T-helper 17 cell (primary cell): ENCODE measurements around the gene LRRC8C. TPM values are rescaled to one million over a fixed set of nuclear protein-coding genes. Genes with fewer than 3 reads are reported as not detected.

Experiments used
- ATAC-seq: fragments of 150-1000 bp; cut with Tn5 transposase; 2 replicates; pipeline ENCODE4 v1.10.0; 2021; ENCODE audit warnings: mild to moderate bottlenecking, moderate library complexity
- DNase-seq, 3 donors: peaks; one replicate each; pipeline versions ENCODE4 v3.0.0 to v3.0.0-alpha.2; 2020 to 2021
- H3K9me3 ChIP-seq: one replicate; pipeline ENCODE4 v1.7.0; 2013; ENCODE audit warnings: low read length, mild to moderate bottlenecking; ENCODE audit not compliant: control insufficient read depth, poor library complexity, severe bottlenecking
- H3K27ac Mint-ChIP-seq: one replicate; pipeline ENCODE4 v1.8.0; 2022; ENCODE audit warnings: mild to moderate bottlenecking, moderate library complexity, mixed read lengths
- H3K27me3 Mint-ChIP-seq: one replicate; pipeline ENCODE4 v1.8.0; 2022; ENCODE audit warnings: mixed read lengths
- H3K36me3 Mint-ChIP-seq: one replicate; pipeline ENCODE4 v1.8.0; 2022; ENCODE audit warnings: low read depth, mixed read lengths
- H3K4me1 Mint-ChIP-seq: one replicate; pipeline ENCODE4 v1.8.0; 2022; ENCODE audit warnings: mild to moderate bottlenecking, mixed read lengths
- H3K4me3 Mint-ChIP-seq: one replicate; pipeline ENCODE4 v1.8.0; 2022; ENCODE audit warnings: mild to moderate bottlenecking, moderate library complexity, mixed read lengths
- total RNA-seq, 4 donors: library from RNA in 2 of 4; stranded (reverse) in 2 of 4; gene quantifications; one replicate each; pipeline ENCODE4 v1.2.3 and lab custom pipeline; 2022 to 2026

The LRRC8C gene
- total RNA-seq, 2 donors from 2014 or later: 46.0 to 52.4 TPM

- H3K36me3 Mint-ChIP-seq: peaks cover 3% of the 10 kb centered on the region
- no peaks in the 10 kb centered on the region for H3K27me3 Mint-ChIP-seq
- H3K27ac Mint-ChIP-seq: peak overlapping the region; percentile 99
- DNase-seq (no peak), ATAC-seq (peak; percentile 77)
- H3K4me3 Mint-ChIP-seq: peak overlapping the region; percentile 71
- no peaks in the 10 kb centered on the region for H3K9me3 ChIP-seq
- peaks cover 63% of the 10 kb centered on the region for H3K4me1 Mint-ChIP-seq
These were observed 25.0 kb downstream of the LRRC8C start for GRCh38 chr1:89657886-89658285.

GRCh38 chr1:89659322-89660081, 26.6 kb downstream of the LRRC8C start:
- no peaks in the 10 kb centered on the region for H3K9me3 ChIP-seq
- peaks cover 62% of the 10 kb centered on the region for H3K4me1 Mint-ChIP-seq
- H3K36me3 Mint-ChIP-seq: peaks cover 3% of the 10 kb centered on the region
- no peaks in the 10 kb centered on the region for H3K27me3 Mint-ChIP-seq
- peak in 1 of 3 donors; percentile 23 for DNase-seq
- peak overlapping the region; percentile 77 for H3K4me3 Mint-ChIP-seq
- peak overlapping the region; percentile 99 for H3K27ac Mint-ChIP-seq
- peak; percentile 70 for ATAC-seq

GRCh38 chr1:89660224-89661061, 27.5 kb downstream of the LRRC8C start:
- Mint-ChIP-seq H3K4me3 (peak overlapping the region; percentile 77), H3K36me3 (peaks cover 3% of the 10 kb centered on the region)
- ATAC-seq: peak; percentile 68

GRCh38 chr1:89665941-89666340, 33.0 kb downstream of the LRRC8C start:
- Mint-ChIP-seq H3K27me3 (no peaks in the 10 kb centered on the region), H3K4me1 (peaks cover 61% of the 10 kb centered on the region), H3K36me3 (peaks cover 3% of the 10 kb centered on the region), H3K4me3 (no peak overlapping the region), H3K27ac (peak overlapping the region; percentile 90)
- H3K9me3 ChIP-seq: no peaks in the 10 kb centered on the region
- DNase-seq (no peak), ATAC-seq (no peak)

More at GRCh38 chr1:89660224-89661061, 27.5 kb downstream of the LRRC8C start:
- Mint-ChIP-seq H3K27ac (peak overlapping the region; percentile 99), H3K4me1 (peaks cover 62% of the 10 kb centered on the region), H3K27me3 (no peaks in the 10 kb centered on the region)
- no peak for DNase-seq
- H3K9me3 ChIP-seq: no peaks in the 10 kb centered on the region

GRCh38 chr1:89666640-89667039, 33.7 kb downstream of the LRRC8C start:
- Mint-ChIP-seq H3K27ac (peak overlapping the region; percentile 90), H3K36me3 (peaks cover 3% of the 10 kb centered on the region), H3K27me3 (no peaks in the 10 kb centered on the region), H3K4me3 (no peak overlapping the region), H3K4me1 (peaks cover 61% of the 10 kb centered on the region)
- no peaks in the 10 kb centered on the region for H3K9me3 ChIP-seq
- DNase-seq (no peak), ATAC-seq (no peak)

GRCh38 chr1:89667691-89668090, 34.8 kb downstream of the LRRC8C start:
- peak overlapping the region; percentile 39 for H3K4me3 Mint-ChIP-seq
- ATAC-seq (no peak), DNase-seq (no peak)
- no peaks in the 10 kb centered on the region for H3K36me3 Mint-ChIP-seq
- H3K27me3 Mint-ChIP-seq: no peaks in the 10 kb centered on the region
- peaks cover 57% of the 10 kb centered on the region for H3K4me1 Mint-ChIP-seq
- H3K9me3 ChIP-seq: no peaks in the 10 kb centered on the region
- H3K27ac Mint-ChIP-seq: peak overlapping the region; percentile 90

- Mint-ChIP-seq H3K4me3 (no peak overlapping the region), H3K4me1 (peaks cover 64% of the 10 kb centered on the region), H3K27me3 (no peaks in the 10 kb centered on the region), H3K36me3 (peaks cover 2% of the 10 kb centered on the region), H3K27ac (peak overlapping the region; percentile 90)
- DNase-seq (no peak), ATAC-seq (no peak)
- H3K9me3 ChIP-seq: no peaks in the 10 kb centered on the region
These were observed 36.0 kb downstream of the LRRC8C start for GRCh38 chr1:89668961-89669360.

GRCh38 chr1:89669441-89669840, 36.5 kb downstream of the LRRC8C start:
- H3K36me3 Mint-ChIP-seq: peaks cover 2% of the 10 kb centered on the region
- H3K27me3 Mint-ChIP-seq: no peaks in the 10 kb centered on the region
- ATAC-seq (no peak), DNase-seq (no peak)
- H3K4me1 Mint-ChIP-seq: peaks cover 67% of the 10 kb centered on the region
- H3K9me3 ChIP-seq: no peaks in the 10 kb centered on the region
- peak overlapping the region; percentile 90 for H3K27ac Mint-ChIP-seq
- no peak overlapping the region for H3K4me3 Mint-ChIP-seq

- H3K27me3 Mint-ChIP-seq: no peaks in the 10 kb centered on the region
- H3K36me3 Mint-ChIP-seq: peaks cover 2% of the 10 kb centered on the region
- H3K27ac Mint-ChIP-seq: peak overlapping the region; percentile 90
- H3K4me3 Mint-ChIP-seq: peak overlapping the region; percentile 81
- ATAC-seq (peak; percentile 95), DNase-seq (no peak)
- no peaks in the 10 kb centered on the region for H3K9me3 ChIP-seq
- peaks cover 64% of the 10 kb centered on the region for H3K4me1 Mint-ChIP-seq
These were observed 37.2 kb downstream of the LRRC8C start for GRCh38 chr1:89670163-89670562.

GRCh38 chr1:89670711-89671110, 37.8 kb downstream of the LRRC8C start:
- H3K27me3 Mint-ChIP-seq: no peaks in the 10 kb centered on the region
- ATAC-seq: no peak
- no peak for DNase-seq
- H3K27ac Mint-ChIP-seq: peak overlapping the region; percentile 90
- no peaks in the 10 kb centered on the region for H3K9me3 ChIP-seq
- peaks cover 69% of the 10 kb centered on the region for H3K4me1 Mint-ChIP-seq
- peaks cover 6% of the 10 kb centered on the region for H3K36me3 Mint-ChIP-seq
- no peak overlapping the region for H3K4me3 Mint-ChIP-seq

- Mint-ChIP-seq H3K27ac (no peak overlapping the region), H3K27me3 (no peaks in the 10 kb centered on the region), H3K4me3 (peak overlapping the region; percentile 19), H3K36me3 (peaks cover 6% of the 10 kb centered on the region), H3K4me1 (peaks cover 64% of the 10 kb centered on the region)
- H3K9me3 ChIP-seq: no peaks in the 10 kb centered on the region
- DNase-seq: no peak
- ATAC-seq: no peak
These were observed 39.0 kb downstream of the LRRC8C start for GRCh38 chr1:89671775-89672488.

- peak overlapping the region; percentile 16 for H3K4me3 Mint-ChIP-seq
- H3K27ac Mint-ChIP-seq: no peak overlapping the region
- no peak for ATAC-seq
These were observed 39.7 kb downstream of the LRRC8C start for GRCh38 chr1:89672489-89673183.

More at GRCh38 chr1:89672489-89673183, 39.7 kb downstream of the LRRC8C start:
- H3K27me3 Mint-ChIP-seq: no peaks in the 10 kb centered on the region
- H3K9me3 ChIP-seq: no peaks in the 10 kb centered on the region
- H3K4me1 Mint-ChIP-seq: peaks cover 57% of the 10 kb centered on the region
- peaks cover 6% of the 10 kb centered on the region for H3K36me3 Mint-ChIP-seq
- DNase-seq: no peak
